ENCODE data around the gene CLCN6. TPM values are rescaled to one million over a fixed set of nuclear protein-coding genes. Genes with fewer than 3 reads are reported as not detected.

The CLCN6 gene
- total and polyA plus RNA-seq, 12 donors: 12.0 to 29.2 (median 23.5) TPM

GRCh38 chr1:11860587-11860986 is 54.6 kb downstream of the CLCN6 start:
- TF ChIP-seq, protein P1, sequence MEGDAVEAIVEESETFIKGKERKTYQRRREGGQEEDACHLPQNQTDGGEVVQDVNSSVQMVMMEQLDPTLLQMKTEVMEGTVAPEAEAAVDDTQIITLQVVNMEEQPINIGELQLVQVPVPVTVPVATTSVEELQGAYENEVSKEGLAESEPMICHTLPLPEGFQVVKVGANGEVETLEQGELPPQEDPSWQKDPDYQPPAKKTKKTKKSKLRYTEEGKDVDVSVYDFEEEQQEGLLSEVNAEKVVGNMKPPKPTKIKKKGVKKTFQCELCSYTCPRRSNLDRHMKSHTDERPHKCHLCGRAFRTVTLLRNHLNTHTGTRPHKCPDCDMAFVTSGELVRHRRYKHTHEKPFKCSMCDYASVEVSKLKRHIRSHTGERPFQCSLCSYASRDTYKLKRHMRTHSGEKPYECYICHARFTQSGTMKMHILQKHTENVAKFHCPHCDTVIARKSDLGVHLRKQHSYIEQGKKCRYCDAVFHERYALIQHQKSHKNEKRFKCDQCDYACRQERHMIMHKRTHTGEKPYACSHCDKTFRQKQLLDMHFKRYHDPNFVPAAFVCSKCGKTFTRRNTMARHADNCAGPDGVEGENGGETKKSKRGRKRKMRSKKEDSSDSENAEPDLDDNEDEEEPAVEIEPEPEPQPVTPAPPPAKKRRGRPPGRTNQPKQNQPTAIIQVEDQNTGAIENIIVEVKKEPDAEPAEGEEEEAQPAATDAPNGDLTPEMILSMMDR (IDR thresholded peaks at IDR 0.05): no peak
- TF ChIP-seq POLR2A (IDR thresholded peaks at IDR 0.05): no peak
- H3K27ac ChIP-seq: no peak overlapping the region
- H3K4me1 ChIP-seq (replicated peaks in 1 of 2): no peaks in the 10 kb centered on the region
- H3K4me3 ChIP-seq: no peak overlapping the region
- no peaks in the 10 kb centered on the region for H3K36me3 ChIP-seq (replicated peaks in 1 of 2)
- peaks cover 26% of the 10 kb centered on the region for H3K27me3 ChIP-seq
- H3K9me3 ChIP-seq (replicated peaks in 1 of 3): no peaks in the 10 kb centered on the region
- DNase-seq: no peak
- intact Hi-C loops (cut with DNase I): no loop called here
- 45 to 79% (median 53%) methylated on average over 1 of the region's 1 CpG for WGBS, 4 donors

DNA sequence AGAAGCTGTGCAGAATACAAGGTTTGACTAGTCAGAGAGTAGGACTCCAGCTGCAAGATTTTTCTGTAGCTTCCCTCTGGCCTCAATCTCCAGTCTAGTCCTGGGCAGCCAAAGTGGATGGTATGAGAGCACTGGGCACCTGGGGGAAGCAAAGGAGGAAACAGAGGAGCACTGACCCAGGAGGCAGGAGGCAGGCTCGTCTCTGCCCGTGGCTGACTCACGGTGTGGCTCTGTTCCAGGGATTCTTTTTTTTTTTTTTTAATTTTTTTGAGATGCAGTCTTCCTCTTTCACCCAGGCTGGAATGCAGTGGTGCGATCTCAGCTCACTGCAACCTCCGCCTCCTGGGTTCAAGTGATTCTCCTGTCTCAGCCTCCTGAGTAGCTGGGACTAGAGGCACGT is 56.9 kb downstream of the CLCN6 start:
- Histone ChIP-seq H3K4me3 (no peak overlapping the region), H3K4me1 (replicated peaks in 1 of 2) (no peaks in the 10 kb centered on the region), H3K9me3 (replicated peaks in 1 of 3) (no peaks in the 10 kb centered on the region), H3K36me3 (replicated peaks in 1 of 2) (no peaks in the 10 kb centered on the region), H3K27me3 (peaks cover 21% of the 10 kb centered on the region), H3K27ac (no peak overlapping the region)
- intact Hi-C loops (cut with DNase I): no loop called here
- TF ChIP-seq, protein P1 (IDR thresholded peaks at IDR 0.05): no peak
- TF ChIP-seq POLR2A (IDR thresholded peaks at IDR 0.05): no peak
- DNase-seq: no peak
- WGBS, 4 donors: 33 to 43% (median 34%) methylated on average over 6 of the region's 6 CpGs

GRCh38 chr1:11868331-11868980 is 62.5 kb downstream of the CLCN6 start:
- no peak for DNase-seq
- WGBS, 4 donors: 68 to 78% (median 68%) methylated on average over 12 to 13 of the region's 13 CpGs
- Histone ChIP-seq H3K9me3 (replicated peaks in 1 of 3) (no peaks in the 10 kb centered on the region), H3K27me3 (no peaks in the 10 kb centered on the region), H3K36me3 (replicated peaks in 1 of 2) (no peaks in the 10 kb centered on the region), H3K27ac (no peak overlapping the region), H3K4me3 (no peak overlapping the region), H3K4me1 (replicated peaks in 1 of 2) (no peaks in the 10 kb centered on the region)
- intact Hi-C loops (cut with DNase I): no loop called here
- TF ChIP-seq, protein P1 (IDR thresholded peaks at IDR 0.05): no peak
- TF ChIP-seq POLR2A (IDR thresholded peaks at IDR 0.05): no peak

DNA sequence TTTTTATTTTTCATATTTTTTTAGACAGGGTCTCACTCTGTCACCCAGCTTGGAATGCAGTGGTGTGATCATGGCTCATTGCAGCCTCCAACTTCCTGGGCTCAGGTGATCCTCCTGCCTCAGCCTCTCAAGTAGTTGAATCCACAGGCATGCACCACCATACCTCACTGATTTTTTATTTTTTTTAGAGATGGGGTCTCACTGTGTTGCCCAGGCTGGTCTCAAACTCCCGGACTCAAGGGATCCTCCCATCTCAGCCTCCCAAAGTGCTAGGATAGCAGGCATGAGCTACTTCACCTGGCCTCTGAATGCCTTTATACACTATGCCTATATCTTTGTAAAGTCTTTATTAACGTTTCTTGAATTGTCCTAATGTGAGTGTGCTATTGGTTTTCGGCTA is 63.1 kb downstream of the CLCN6 start:
- TF ChIP-seq, protein P1 (IDR thresholded peaks at IDR 0.05): no peak
- TF ChIP-seq POLR2A (IDR thresholded peaks at IDR 0.05): no peak
- intact Hi-C loops (cut with DNase I): no loop called here
- Histone ChIP-seq H3K4me1 (replicated peaks in 1 of 2) (no peaks in the 10 kb centered on the region), H3K27ac (no peak overlapping the region), H3K4me3 (no peak overlapping the region), H3K9me3 (replicated peaks in 1 of 3) (no peaks in the 10 kb centered on the region), H3K36me3 (replicated peaks in 1 of 2) (no peaks in the 10 kb centered on the region), H3K27me3 (no peaks in the 10 kb centered on the region)
- no peak for DNase-seq
- 76 to 87% (median 82%) methylated on average over 3 of the region's 3 CpGs for WGBS, 4 donors

Measured in adrenal gland (tissue), 12 donors.